Astrocyte (in vitro differentiated cells and primary cell): Measurements from ENCODE around the gene FHIT. TPM values are rescaled to one million over a fixed set of nuclear protein-coding genes. Genes with fewer than 3 reads are reported as not detected.

Source experiments
- DNase-seq: peaks from one replicate; pipeline ENCODE4 v3.0.0-alpha.2; 2010; ENCODE audit warnings: low read depth
- FAIRE-seq: peaks from 2 replicates; lab custom pipeline; 2011; peaks lifted over from hg19 to GRCh38; lab: Jason Lieb, UNC
- H2AFZ ChIP-seq: 2 replicates; pipeline ENCODE4 v1.6.0; 2012; ENCODE audit warnings: low read depth, low read length, inconsistent platforms
- H3K27ac ChIP-seq: 2 replicates; pipeline ENCODE4 v1.5.1; 2011; ENCODE audit warnings: low read depth, low read length, inconsistent platforms
- H3K27me3 ChIP-seq: 2 replicates; pipeline ENCODE4 v1.6.0; 2011; ENCODE audit warnings: low read length, inconsistent platforms; ENCODE audit not compliant: insufficient read depth
- H3K36me3 ChIP-seq: 2 replicates; pipeline ENCODE4 v1.5.1; 2011; ENCODE audit warnings: low read length, inconsistent platforms; ENCODE audit not compliant: insufficient read depth
- H3K4me1 ChIP-seq: 2 replicates; pipeline ENCODE4 v1.5.1; 2011; ENCODE audit warnings: low read length, inconsistent platforms; ENCODE audit not compliant: insufficient read depth
- H3K4me2 ChIP-seq: 2 replicates; pipeline ENCODE4 v1.6.0; 2012; ENCODE audit warnings: low read length, inconsistent platforms
- H3K4me3 ChIP-seq: 2 replicates; pipeline ENCODE4 v1.5.1; 2011; ENCODE audit warnings: low read depth, mild to moderate bottlenecking, low read length, inconsistent platforms; ENCODE audit not compliant: insufficient read depth
- H3K79me2 ChIP-seq: 2 replicates; pipeline ENCODE4 v1.6.0; 2012; ENCODE audit warnings: mild to moderate bottlenecking, low read length, inconsistent platforms; ENCODE audit not compliant: insufficient read depth
- H3K9ac ChIP-seq: 2 replicates; pipeline ENCODE4 v1.6.0; 2012; ENCODE audit warnings: mild to moderate bottlenecking, low read length, inconsistent platforms
- H3K9me3 ChIP-seq: 2 replicates; pipeline ENCODE4 v1.5.1; 2012; ENCODE audit warnings: low read depth, mild to moderate bottlenecking, low read length, inconsistent platforms; ENCODE audit not compliant: insufficient read depth
- H4K20me1 ChIP-seq: 2 replicates; pipeline ENCODE4 v1.6.0; 2012; ENCODE audit warnings: low read length, inconsistent platforms; ENCODE audit not compliant: insufficient read depth
- H3K27ac Mint-ChIP-seq: one replicate; pipeline ENCODE4 v1.8.0; 2021; ENCODE audit warnings: mild to moderate bottlenecking, mixed read lengths; ENCODE audit not compliant: unreplicated experiment
- H3K27me3 Mint-ChIP-seq: one replicate; pipeline ENCODE4 v1.8.0; 2021; ENCODE audit warnings: low read depth, mixed read lengths; ENCODE audit not compliant: unreplicated experiment
- H3K36me3 Mint-ChIP-seq: one replicate; pipeline ENCODE4 v1.8.0; 2021; ENCODE audit warnings: low read depth, mixed read lengths; ENCODE audit not compliant: unreplicated experiment
- H3K4me1 Mint-ChIP-seq: one replicate; pipeline ENCODE4 v1.8.0; 2021; ENCODE audit warnings: low read depth, mixed read lengths; ENCODE audit not compliant: unreplicated experiment
- H3K4me3 Mint-ChIP-seq: one replicate; pipeline ENCODE4 v1.8.0; 2021; ENCODE audit warnings: mild to moderate bottlenecking, moderate library complexity, mixed read lengths; ENCODE audit not compliant: unreplicated experiment
- H3K9me3 Mint-ChIP-seq: one replicate; pipeline ENCODE4 v1.8.0; 2021; ENCODE audit warnings: mild to moderate bottlenecking, mixed read lengths; ENCODE audit not compliant: unreplicated experiment
- CTCF ChIP-seq: IDR thresholded peaks from 2 replicates; pipeline ENCODE4 v1.5.1; 2011; ENCODE audit warnings: low read depth, mild to moderate bottlenecking, inconsistent platforms, low read length, moderate library complexity; ENCODE audit not compliant: insufficient read depth
- EZH2 ChIP-seq: IDR thresholded peaks from 2 replicates; pipeline ENCODE4 v1.6.1; 2012; ENCODE audit warnings: mild to moderate bottlenecking, low read length, inconsistent platforms; ENCODE audit not compliant: insufficient read depth
- total RNA-seq: library from RNA; stranded (reverse); gene quantifications from 2 replicates; pipeline ENCODE4 v1.2.1, GENCODE V29; 2021

FHIT gene
- total RNA-seq, 1 donor from 2014 or later: 6.7 TPM

DNA sequence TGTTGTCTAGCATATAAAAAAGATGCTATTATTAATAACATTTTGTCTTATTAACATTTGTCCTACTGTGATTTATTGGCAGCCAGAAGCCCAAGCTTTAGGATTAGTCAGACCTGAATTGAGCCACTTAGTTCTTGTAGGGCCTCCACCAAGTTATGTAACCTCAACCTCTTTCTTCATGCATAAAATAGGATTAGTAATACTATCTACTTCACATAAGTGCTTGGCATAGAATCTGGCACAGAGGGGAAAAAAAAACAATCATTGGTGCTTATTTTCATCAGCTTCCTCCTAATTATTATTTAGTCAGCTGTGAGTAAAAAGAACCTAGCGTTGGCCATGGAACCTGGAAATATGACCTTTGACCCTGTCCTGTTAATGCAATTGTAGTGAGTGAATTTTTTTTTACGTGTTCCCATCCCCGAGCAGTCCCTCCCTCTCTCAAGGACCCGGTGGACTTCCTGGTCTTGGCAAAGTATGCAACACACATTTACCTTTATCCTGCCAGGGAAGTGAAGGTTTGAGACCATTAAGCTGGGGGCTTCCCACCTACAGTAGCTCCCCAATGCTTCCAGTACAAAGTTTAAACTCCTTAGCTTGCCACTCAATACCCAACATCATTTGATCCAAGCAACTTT lies 136.8 kb downstream of the FHIT start:
- Histone ChIP-seq H2AFZ (no peak overlapping the region), H3K4me3 (no peak overlapping the region), H3K27me3 (no peaks in the 10 kb centered on the region), H3K36me3 (no peaks in the 10 kb centered on the region), H3K79me2 (no peaks in the 10 kb centered on the region), H3K4me1 (no peaks in the 10 kb centered on the region), H3K9ac (no peak overlapping the region), H4K20me1 (no peaks in the 10 kb centered on the region), H3K9me3 (no peaks in the 10 kb centered on the region), H3K27ac (no peak overlapping the region), H3K4me2 (no peak overlapping the region)
- H3K4me3 Mint-ChIP-seq: no peak overlapping the region
- H3K36me3 Mint-ChIP-seq: no peaks in the 10 kb centered on the region
- FAIRE-seq (no peak), DNase-seq (no peak)
- H3K4me1 Mint-ChIP-seq: no peaks in the 10 kb centered on the region
- H3K27ac Mint-ChIP-seq: no peak overlapping the region
- no peak for TF ChIP-seq EZH2
- TF ChIP-seq CTCF: no peak
- peaks cover 3% of the 10 kb centered on the region for H3K9me3 Mint-ChIP-seq
- H3K27me3 Mint-ChIP-seq: peaks cover 5% of the 10 kb centered on the region

DNA sequence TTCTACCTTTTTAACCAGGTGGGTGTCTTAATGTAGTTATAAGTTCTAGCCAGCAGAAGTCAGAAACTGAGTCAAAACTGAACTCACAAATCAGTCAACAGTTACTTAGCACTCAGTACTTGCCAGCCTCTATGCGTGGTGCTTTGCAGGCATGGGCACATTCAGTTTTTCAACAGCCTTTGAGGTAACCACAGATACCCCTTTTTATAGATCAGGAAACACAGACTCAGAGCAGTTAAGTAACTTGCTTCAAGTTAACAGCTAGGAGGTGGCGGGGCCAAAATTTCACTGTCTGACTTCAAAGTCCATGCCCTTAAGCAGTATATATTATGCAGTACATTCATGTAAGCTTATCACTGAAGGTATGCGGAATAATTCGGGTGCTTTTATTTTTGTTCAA lies 139.4 kb downstream of the FHIT start:
- Histone ChIP-seq H3K27ac (no peak overlapping the region), H3K36me3 (no peaks in the 10 kb centered on the region), H3K27me3 (no peaks in the 10 kb centered on the region), H4K20me1 (no peaks in the 10 kb centered on the region), H3K9ac (no peak overlapping the region), H3K4me1 (no peaks in the 10 kb centered on the region), H2AFZ (no peak overlapping the region), H3K4me2 (no peak overlapping the region), H3K79me2 (no peaks in the 10 kb centered on the region), H3K4me3 (no peak overlapping the region), H3K9me3 (no peaks in the 10 kb centered on the region)
- H3K4me1 Mint-ChIP-seq: no peaks in the 10 kb centered on the region
- H3K36me3 Mint-ChIP-seq: no peaks in the 10 kb centered on the region
- DNase-seq: no peak
- H3K4me3 Mint-ChIP-seq: no peak overlapping the region
- H3K9me3 Mint-ChIP-seq: peaks cover 4% of the 10 kb centered on the region
- no peak for FAIRE-seq
- peaks cover 5% of the 10 kb centered on the region for H3K27me3 Mint-ChIP-seq
- H3K27ac Mint-ChIP-seq: no peak overlapping the region
- TF ChIP-seq CTCF (no peak), EZH2 (no peak)

DNA sequence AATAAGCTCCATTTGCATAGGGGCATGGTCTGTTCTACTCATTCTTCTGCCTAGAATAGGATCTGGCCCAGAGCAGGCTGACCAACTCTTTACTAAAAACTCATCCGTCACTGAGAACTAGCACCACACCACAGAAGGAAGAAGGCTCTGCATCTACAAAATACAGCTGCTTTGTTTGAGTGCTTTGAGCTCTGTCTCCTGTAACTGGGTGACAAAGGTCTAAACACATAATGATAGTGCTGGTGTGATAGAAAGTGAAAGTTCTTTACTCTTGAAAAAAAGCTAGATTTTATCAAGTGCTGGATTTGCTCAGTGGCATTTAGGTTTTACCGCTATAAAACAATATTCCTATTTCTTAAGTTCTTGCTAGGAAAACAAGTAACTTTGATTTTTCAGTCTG lies 140.7 kb downstream of the FHIT start:
- no peak overlapping the region for H3K27ac ChIP-seq
- no peak overlapping the region for H3K4me3 Mint-ChIP-seq
- TF ChIP-seq CTCF (no peak), EZH2 (no peak)
- DNase-seq: no peak
- peaks cover 5% of the 10 kb centered on the region for H3K27me3 Mint-ChIP-seq
- H3K9me3 ChIP-seq: no peaks in the 10 kb centered on the region
- H2AFZ ChIP-seq: no peak overlapping the region
- no peak overlapping the region for H3K4me3 ChIP-seq
- no peaks in the 10 kb centered on the region for H3K36me3 Mint-ChIP-seq
- H3K4me1 Mint-ChIP-seq: no peaks in the 10 kb centered on the region
- FAIRE-seq: no peak
- no peaks in the 10 kb centered on the region for H3K27me3 ChIP-seq
- H3K79me2 ChIP-seq: no peaks in the 10 kb centered on the region
- H3K36me3 ChIP-seq: no peaks in the 10 kb centered on the region
- H3K4me1 ChIP-seq: no peaks in the 10 kb centered on the region
- H3K9me3 Mint-ChIP-seq: peaks cover 4% of the 10 kb centered on the region
- H3K27ac Mint-ChIP-seq: no peak overlapping the region
- H4K20me1 ChIP-seq: no peaks in the 10 kb centered on the region
- no peak overlapping the region for H3K4me2 ChIP-seq
- no peak overlapping the region for H3K9ac ChIP-seq
